Measurements from ENCODE around the gene GDF10.

- TF ChIP-seq CTCF (IDR thresholded peaks at IDR 0.05; ENCODE audit: insufficient read depth, low read length) (no peak), POLR2AphosphoS5 (IDR thresholded peaks at IDR 0.05; ENCODE audit: low read depth) (no peak)
These were observed 34.7 kb downstream of the GDF10 start for GRCh38 chr10:47334466-47335295.

All from HL-60 (cell line).